Measurements from ENCODE around the gene CNBP. TPM values are rescaled to one million over a fixed set of nuclear protein-coding genes. Genes with fewer than 3 reads are reported as not detected.

Gene CNBP
- polyA plus RNA-seq, 1 donor (not counting 4 experiments of a cell fraction or from before 2014, with no cell fraction given): 388 TPM

GRCh38 chr3:129164500-129164899 lies 19.2 kb downstream of the CNBP start:
- dilution Hi-C loops (cut with MboI; ENCODE audit: extremely low pct_ligation_motif_present, low sequenced_read_pairs): no loop called here

GRCh38 chr3:129162729-129163579 lies 20.7 kb downstream of the CNBP start:
- Histone ChIP-seq H3K27me3 (ENCODE audit: control insufficient read depth, extremely low read depth, insufficient read depth, low read length) (no peaks in the 10 kb centered on the region), H3K9ac (ENCODE audit: control insufficient read depth, extremely low read depth, insufficient read depth, low read length) (no peak overlapping the region), H2AFZ (ENCODE audit: control insufficient read depth, low read length) (no peak overlapping the region), H3K9me3 (ENCODE audit: control insufficient read depth, low read depth, low read length) (no peaks in the 10 kb centered on the region), H3K27ac (ENCODE audit: control insufficient read depth, insufficient read depth, low read length) (no peak overlapping the region), H3K9me1 (ENCODE audit: control insufficient read depth, extremely low read depth, insufficient read depth, low read length) (no peaks in the 10 kb centered on the region), H3K4me3 (ENCODE audit: control insufficient read depth in 2 of 3, extremely low read depth in 1 of 3, insufficient read depth in 2 of 3, low read depth in 1 of 3, low read length in 3 of 3) (peak overlapping the region in 1 of 3 experiments; percentile 95), H3K79me2 (ENCODE audit: control insufficient read depth, insufficient read depth, low read length) (peaks cover 22% of the 10 kb centered on the region), H3K4me2 (ENCODE audit: control insufficient read depth, extremely low read depth, insufficient read depth, low read depth, low read length) (peak overlapping the region; percentile 97), H4K20me1 (ENCODE audit: control insufficient read depth, extremely low read depth, insufficient read depth, low read length) (no peaks in the 10 kb centered on the region), H3K4me1 (ENCODE audit: control insufficient read depth, extremely low read depth, insufficient read depth, low read length) (peaks cover 19% of the 10 kb centered on the region), H3K36me3 (ENCODE audit: control insufficient read depth in 2 of 2, extremely low read depth in 1 of 2, insufficient read depth in 2 of 2, low read length in 2 of 2) (peaks cover 10 to 23% of the 10 kb centered on the region in 2 experiments)
- no peak for DNase-seq (ENCODE audit: low read depth, low spot score)
- peak; percentile 18 to 34 (median 27) for TF ChIP-seq CTCF (optimal IDR thresholded peaks at IDR 0.05 in 1 of 3, IDR thresholded peaks at IDR 0.05 in 1 of 3, conservative IDR thresholded peaks at IDR 0.05 in 1 of 3; ENCODE audit: extremely low read depth in 1 of 3, insufficient read depth in 2 of 3, low read length in 3 of 3)
- no peak for TF ChIP-seq EZH2 (IDR thresholded peaks at IDR 0.05; ENCODE audit: low read length)
- dilution Hi-C loops (cut with MboI; ENCODE audit: extremely low pct_ligation_motif_present, low sequenced_read_pairs): no loop called here
- FAIRE-seq: no peak

More at GRCh38 chr3:129164500-129164899, 19.2 kb downstream of the CNBP start:
- Histone ChIP-seq H3K4me2 (ENCODE audit: control insufficient read depth, extremely low read depth, insufficient read depth, low read depth, low read length) (no peak overlapping the region), H3K36me3 (ENCODE audit: control insufficient read depth in 2 of 2, extremely low read depth in 1 of 2, insufficient read depth in 2 of 2, low read length in 2 of 2) (peaks cover 12 to 20% of the 10 kb centered on the region in 2 experiments), H3K4me3 (ENCODE audit: control insufficient read depth in 2 of 3, extremely low read depth in 1 of 3, insufficient read depth in 2 of 3, low read depth in 1 of 3, low read length in 3 of 3) (no peak overlapping the region), H3K9ac (ENCODE audit: control insufficient read depth, extremely low read depth, insufficient read depth, low read length) (no peak overlapping the region), H3K9me3 (ENCODE audit: control insufficient read depth, low read depth, low read length) (no peaks in the 10 kb centered on the region), H3K9me1 (ENCODE audit: control insufficient read depth, extremely low read depth, insufficient read depth, low read length) (no peaks in the 10 kb centered on the region), H3K79me2 (ENCODE audit: control insufficient read depth, insufficient read depth, low read length) (peaks cover 17% of the 10 kb centered on the region), H3K27me3 (ENCODE audit: control insufficient read depth, extremely low read depth, insufficient read depth, low read length) (no peaks in the 10 kb centered on the region), H2AFZ (ENCODE audit: control insufficient read depth, low read length) (no peak overlapping the region), H3K27ac (ENCODE audit: control insufficient read depth, insufficient read depth, low read length) (no peak overlapping the region), H4K20me1 (ENCODE audit: control insufficient read depth, extremely low read depth, insufficient read depth, low read length) (no peaks in the 10 kb centered on the region), H3K4me1 (ENCODE audit: control insufficient read depth, extremely low read depth, insufficient read depth, low read length) (peaks cover 15% of the 10 kb centered on the region)
- no peak for TF ChIP-seq EZH2 (IDR thresholded peaks at IDR 0.05; ENCODE audit: low read length)
- DNase-seq (ENCODE audit: low read depth, low spot score) (no peak), FAIRE-seq (no peak)

Measured in keratinocyte (primary cell).